ENCODE data around the gene OR8B12.

OR8B12 gene

GRCh38 chr11:124543554-124543953, at the start of gene OR8B12:
Gene OR8B12 (minus strand): TSS chr11:124543654. CDS start chr11:124543654, 0 bp downstream.
- DNase-seq: no peak

GRCh38 chr11:124592627-124593026, 49.2 kb upstream of the OR8B12 start:
- DNase-seq: no peak

- DNase-seq: no peak
Observed at GRCh38 chr11:124591430-124591829, 48.0 kb upstream of the OR8B12 start.

- peak; percentile 76 for DNase-seq
Observed at GRCh38 chr11:124586238-124586860, 42.9 kb upstream of the OR8B12 start.

- no peak for DNase-seq
Observed at GRCh38 chr11:124584681-124585372, 41.4 kb upstream of the OR8B12 start.

- no peak for DNase-seq
Observed at GRCh38 chr11:124583781-124584180, 40.3 kb upstream of the OR8B12 start.

GRCh38 chr11:124582565-124582964, 39.1 kb upstream of the OR8B12 start:
- no peak for DNase-seq

GRCh38 chr11:124581817-124582216, 38.4 kb upstream of the OR8B12 start:
- DNase-seq: no peak

GRCh38 chr11:124578761-124579160, 35.3 kb upstream of the OR8B12 start:
- no peak for DNase-seq

GRCh38 chr11:124577716-124578427, 34.4 kb upstream of the OR8B12 start:
- DNase-seq: no peak

GRCh38 chr11:124570160-124570559, 26.7 kb upstream of the OR8B12 start:
- no peak for DNase-seq

- no peak for DNase-seq
Observed at GRCh38 chr11:124569697-124570096, 26.2 kb upstream of the OR8B12 start, which contains the start of gene OR8A1. Gene OR8A1 (plus strand): TSS chr11:124569997. CDS start chr11:124570120, 123 bp downstream.

GRCh38 chr11:124556828-124557227, 13.4 kb upstream of the OR8B12 start:
- no peak for DNase-seq

GRCh38 chr11:124551987-124552386, 8.5 kb upstream of the OR8B12 start:
- no peak for DNase-seq

- no peak for DNase-seq
Observed at GRCh38 chr11:124551189-124551588, 7.7 kb upstream of the OR8B12 start.

GRCh38 chr11:124543145-124543544, 309 bp downstream of the OR8B12 start:
- DNase-seq: no peak

GRCh38 chr11:124541204-124541603, 2.2 kb downstream of the OR8B12 start:
- DNase-seq: no peak

GRCh38 chr11:124538019-124538418, 5.4 kb downstream of the OR8B12 start:
- no peak for DNase-seq

- no peak for DNase-seq
Observed at GRCh38 chr11:124536520-124536919, 6.9 kb downstream of the OR8B12 start.

- DNase-seq: no peak
Observed at GRCh38 chr11:124535552-124536232, 7.8 kb downstream of the OR8B12 start.

- no peak for DNase-seq
Observed at GRCh38 chr11:124534051-124534450, 9.4 kb downstream of the OR8B12 start.

GRCh38 chr11:124533626-124534025, 9.8 kb downstream of the OR8B12 start:
- no peak for DNase-seq

GRCh38 chr11:124520550-124520854, 23.0 kb downstream of the OR8B12 start:
- DNase-seq: no peak

All from right forelimb (tissue), 1 donor.